ENCODE results near the gene BICRA. TPM values are rescaled to one million over a fixed set of nuclear protein-coding genes. Genes with fewer than 3 reads are reported as not detected.
"Not testable (repeated sequence)": the region's sequence is repeated elsewhere in the genome, so short reads cannot be mapped to it uniquely, and the experiment has no call there.

Gene BICRA
- total RNA-seq, 1 experiment from 2014 or later = 14.4 TPM

GRCh38 chr19:47726467-47726866, 117.5 kb downstream of the BICRA start:
- BruUV-seq (replicated peaks) = no TSS peak
- H3K9me2 ChIP-seq (ENCODE audit: insufficient read depth) = no peaks in the 10 kb centered on the region
- no peak for TF ChIP-seq EZH2 (IDR thresholded peaks at IDR 0.05; ENCODE audit: low read depth)
- no peaks in the 10 kb centered on the region for H3K36me3 ChIP-seq (ENCODE audit: low read depth)
- H3K27me3 ChIP-seq (ENCODE audit: insufficient read depth, low read depth) = no peaks in the 10 kb centered on the region
- ChIA-PET POLR2A (ENCODE audit: unreplicated experiment) (no interaction called here), CTCF (no interaction called here)
- peaks cover 52% of the 10 kb centered on the region for H3F3A ChIP-seq (ENCODE audit: insufficient read depth, low read depth)
- no peak overlapping the region for H2AFZ ChIP-seq
- H3K4me3 ChIP-seq = no peak overlapping the region
- no peaks in the 10 kb centered on the region for H3K9me3 ChIP-seq (ENCODE audit: insufficient read depth, low read depth)
- no peaks in the 10 kb centered on the region for H3K79me2 ChIP-seq (ENCODE audit: low read depth)
- intact Hi-C loops (cut with micrococcal nuclease; ENCODE audit: unreplicated experiment) = no loop called here
- H3K4me1 ChIP-seq (replicated peaks; ENCODE audit: insufficient read depth) = peaks cover 49% of the 10 kb centered on the region
- H3K27ac ChIP-seq = no peak overlapping the region
- DNase-seq = no peak
- H4K20me1 ChIP-seq (ENCODE audit: insufficient read depth) = no peaks in the 10 kb centered on the region
- no peak overlapping the region for H3K4me2 ChIP-seq

- H3K36me3 ChIP-seq (ENCODE audit: low read depth); H4K20me1 ChIP-seq (ENCODE audit: insufficient read depth); H2AFZ ChIP-seq; DNase-seq; intact Hi-C loops (cut with micrococcal nuclease; ENCODE audit: unreplicated experiment); CTCF ChIA-PET; H3K9me2 ChIP-seq (ENCODE audit: insufficient read depth); BruUV-seq (replicated peaks); H3K9me3 ChIP-seq (ENCODE audit: insufficient read depth, low read depth); H3K79me2 ChIP-seq (ENCODE audit: low read depth); H3K27me3 ChIP-seq (ENCODE audit: insufficient read depth, low read depth): not testable (repeated sequence)
- H3K27ac ChIP-seq = peak overlapping the region; percentile 97
- POLR2A ChIA-PET (ENCODE audit: unreplicated experiment) = interaction anchor here (0.7 kb wide), 1 partner anchor 571 kb away, joined by 25 read pairs; no protein-coding TSS in a partner anchor
- peaks cover 42% of the 10 kb centered on the region for H3K4me1 ChIP-seq (replicated peaks; ENCODE audit: insufficient read depth)
- peaks cover 45% of the 10 kb centered on the region for H3F3A ChIP-seq (ENCODE audit: insufficient read depth, low read depth)
- peak overlapping the region; percentile 55; the same call in 1 of the 2 replicates for H3K4me3 ChIP-seq
- peak overlapping the region; percentile 92 for H3K4me2 ChIP-seq
Observed at GRCh38 chr19:47728295-47728694, 119.4 kb downstream of the BICRA start.

GRCh38 chr19:47729468-47729798, 120.5 kb downstream of the BICRA start:
- peak; percentile 86 to 96 for DNase-seq
- Histone ChIP-seq H3K9me3 (ENCODE audit: insufficient read depth, low read depth) (no peaks in the 10 kb centered on the region), H3K79me2 (ENCODE audit: low read depth) (no peaks in the 10 kb centered on the region), H3K27ac (peak overlapping the region; percentile 97), H4K20me1 (ENCODE audit: insufficient read depth) (no peaks in the 10 kb centered on the region), H3K36me3 (ENCODE audit: low read depth) (no peaks in the 10 kb centered on the region), H3K4me3 (peak overlapping the region; percentile 70), H2AFZ (peak overlapping the region; percentile 82), H3F3A (ENCODE audit: insufficient read depth, low read depth) (peaks cover 36% of the 10 kb centered on the region), H3K4me1 (replicated peaks; ENCODE audit: insufficient read depth) (peaks cover 35% of the 10 kb centered on the region), H3K9me2 (ENCODE audit: insufficient read depth) (no peaks in the 10 kb centered on the region), H3K27me3 (ENCODE audit: insufficient read depth, low read depth) (no peaks in the 10 kb centered on the region), H3K4me2 (peak overlapping the region; percentile 92)
- TF ChIP-seq EZH2 (IDR thresholded peaks at IDR 0.05; ENCODE audit: low read depth) = no peak
- TF ChIP-seq CTCF (conservative IDR thresholded peaks at IDR 0.05) = no peak
- TSS peak; percentile 80 for BruUV-seq (replicated peaks)
- ChIA-PET CTCF (interaction anchor here (0.6 kb wide), 1 partner anchor 1242 kb away, joined by 3 read pairs; no protein-coding TSS in a partner anchor), POLR2A (ENCODE audit: unreplicated experiment) (interaction anchor here (0.5 to 0.6 kb wide), 2 partner anchors 421 to 455 kb away, joined by 11 to 29 read pairs; partner anchors contain the start of gene INAFM1)
- intact Hi-C loops (cut with micrococcal nuclease; ENCODE audit: unreplicated experiment) = loop anchor here (1.0 kb wide), 2 partner anchors 14 to 16 kb away; partner anchors contain the start of gene EHD2

GRCh38 chr19:47729799-47730520, 121.0 kb downstream of the BICRA start:
- Histone ChIP-seq H3K27ac (peak overlapping the region; percentile 97), H3K4me1 (replicated peaks; ENCODE audit: insufficient read depth) (peaks cover 35% of the 10 kb centered on the region), H3K27me3 (ENCODE audit: insufficient read depth, low read depth) (no peaks in the 10 kb centered on the region), H4K20me1 (ENCODE audit: insufficient read depth) (no peaks in the 10 kb centered on the region), H3K4me3 (peak overlapping the region; percentile 70), H3K79me2 (ENCODE audit: low read depth) (no peaks in the 10 kb centered on the region), H3K36me3 (ENCODE audit: low read depth) (no peaks in the 10 kb centered on the region), H2AFZ (peak overlapping the region; percentile 74; the same call in 1 of the 2 replicates), H3K9me3 (ENCODE audit: insufficient read depth, low read depth) (no peaks in the 10 kb centered on the region), H3K4me2 (peak overlapping the region; percentile 92), H3F3A (ENCODE audit: insufficient read depth, low read depth) (peaks cover 34% of the 10 kb centered on the region), H3K9me2 (ENCODE audit: insufficient read depth) (no peaks in the 10 kb centered on the region)
- ChIA-PET POLR2A (ENCODE audit: unreplicated experiment) (interaction anchor here (0.5 kb wide), 1 partner anchor 455 kb away, joined by 29 read pairs; the partner anchor contains the start of gene INAFM1), CTCF (interaction anchor here (0.6 kb wide), 1 partner anchor 1242 kb away, joined by 3 read pairs; no protein-coding TSS in a partner anchor)
- BruUV-seq (replicated peaks) = TSS peak; percentile 75
- intact Hi-C loops (cut with micrococcal nuclease; ENCODE audit: unreplicated experiment) = loop anchor here (1.0 kb wide), 2 partner anchors 13 to 17 kb away; partner anchors contain the start of gene EHD2
- no peak for TF ChIP-seq EZH2 (IDR thresholded peaks at IDR 0.05; ENCODE audit: low read depth)
- no peak for TF ChIP-seq CTCF (conservative IDR thresholded peaks at IDR 0.05)
- DNase-seq = peak; percentile 82 to 91
